H9 (cell line): Measurements from ENCODE around the gene SLTM. TPM values are rescaled to one million over a fixed set of nuclear protein-coding genes. Genes with fewer than 3 reads are reported as not detected.

ENCODE experiments used
- DNase-seq: peaks from one replicate; pipeline ENCODE4 v3.0.0-alpha.2; 2017
- H2AFZ ChIP-seq: one replicate; pipeline ENCODE4 v1.6.1; 2013; ENCODE audit warnings: mild to moderate bottlenecking, low read length, control low read depth, moderate library complexity
- H2AK5ac ChIP-seq: 2 replicates; pipeline ENCODE4 v1.6.1; 2013; ENCODE audit warnings: low read length, control low read depth, mixed read lengths; ENCODE audit not compliant: insufficient read length
- H2BK120ac ChIP-seq: one replicate; pipeline ENCODE4 v1.6.1; 2013; ENCODE audit warnings: low read depth, mild to moderate bottlenecking, low read length, control low read depth, inconsistent platforms; ENCODE audit not compliant: poor library complexity, severe bottlenecking
- H2BK12ac ChIP-seq: 2 replicates; pipeline ENCODE4 v1.6.1; 2013; ENCODE audit warnings: low read length, control low read depth, mixed read lengths, low read depth; ENCODE audit not compliant: insufficient read length
- H2BK15ac ChIP-seq: 2 replicates; pipeline ENCODE4 v1.6.1; 2013; ENCODE audit warnings: low read depth, low read length, control low read depth
- H2BK20ac ChIP-seq: one replicate; pipeline ENCODE4 v1.6.1; 2013; ENCODE audit warnings: low read depth, mild to moderate bottlenecking, low read length, control low read depth, inconsistent platforms; ENCODE audit not compliant: poor library complexity, severe bottlenecking
- H2BK5ac ChIP-seq: 2 replicates; pipeline ENCODE4 v1.6.1; 2013; ENCODE audit warnings: low read length, control low read depth, mixed read lengths; ENCODE audit not compliant: insufficient read length
- H3K14ac ChIP-seq: 2 replicates; pipeline ENCODE4 v1.6.1; 2013; ENCODE audit warnings: low read length, control low read depth; ENCODE audit not compliant: insufficient read depth
- H3K18ac ChIP-seq: 2 replicates; pipeline ENCODE4 v1.6.1; 2013; ENCODE audit warnings: low read depth, mild to moderate bottlenecking, mixed read lengths, low read length, control low read depth; ENCODE audit not compliant: insufficient read length
- H3K23ac ChIP-seq: 2 replicates; pipeline ENCODE4 v1.6.1; 2013; ENCODE audit warnings: low read length, control low read depth, mixed read lengths, low read depth; ENCODE audit not compliant: insufficient read length
- H3K23me2 ChIP-seq: 2 replicates; pipeline ENCODE4 v1.6.1; 2013; ENCODE audit warnings: low read depth, mild to moderate bottlenecking, mixed read lengths, low read length, control low read depth; ENCODE audit not compliant: insufficient read length, poor library complexity, severe bottlenecking
- H3K27ac ChIP-seq: 2 replicates; pipeline ENCODE4 v1.5.1; 2013; ENCODE audit warnings: low read length, control low read depth, mixed read lengths, low read depth; ENCODE audit not compliant: insufficient read length
- H3K27me3 ChIP-seq: 2 replicates; pipeline ENCODE4 v1.6.1; 2013; ENCODE audit warnings: low read length, control low read depth, inconsistent platforms; ENCODE audit not compliant: insufficient read depth
- H3K4ac ChIP-seq: 2 replicates; pipeline ENCODE4 v1.6.1; 2013; ENCODE audit warnings: low read depth, mild to moderate bottlenecking, control low read depth, inconsistent platforms, low read length, moderate library complexity
- H3K4me1 ChIP-seq: 2 replicates; pipeline ENCODE4 v1.6.1; 2013; ENCODE audit warnings: low read length, control low read depth, inconsistent platforms; ENCODE audit not compliant: insufficient read depth
- H3K4me2 ChIP-seq: 2 replicates; pipeline ENCODE4 v1.6.1; 2013; ENCODE audit warnings: low read length, control low read depth, mixed read lengths; ENCODE audit not compliant: insufficient read length, insufficient read depth
- H3K56ac ChIP-seq: 2 replicates; pipeline ENCODE4 v1.6.1; 2013; ENCODE audit warnings: low read depth, mild to moderate bottlenecking, mixed read lengths, low read length, control low read depth; ENCODE audit not compliant: insufficient read length
- H3K79me1 ChIP-seq: 2 replicates; pipeline ENCODE4 v1.6.1; 2013; ENCODE audit warnings: low read depth, mild to moderate bottlenecking, moderate library complexity, low read length, control low read depth, inconsistent platforms; ENCODE audit not compliant: insufficient read depth, poor library complexity, severe bottlenecking
- H3K79me2 ChIP-seq: 2 replicates; pipeline ENCODE4 v1.6.1; 2013; ENCODE audit warnings: low read length, control low read depth, inconsistent platforms; ENCODE audit not compliant: insufficient read depth
- H3K9ac ChIP-seq: 2 replicates; pipeline ENCODE4 v1.6.1; 2013; ENCODE audit warnings: low read length, control low read depth, mixed read lengths; ENCODE audit not compliant: insufficient read length; ENCODE audit errors: extremely low read depth
- H3K9me3 ChIP-seq: one replicate; pipeline ENCODE4 v1.6.1; 2013; ENCODE audit warnings: low read depth, low read length, inconsistent platforms; ENCODE audit not compliant: control insufficient read depth
- H3T11ph ChIP-seq: one replicate; pipeline ENCODE4 v1.6.1; 2013; ENCODE audit warnings: mild to moderate bottlenecking, low read length, control low read depth, inconsistent platforms
- H4K20me1 ChIP-seq: one replicate; pipeline ENCODE4 v1.6.1; 2013; ENCODE audit not compliant: control insufficient read depth, insufficient read length, insufficient read depth
- H4K5ac ChIP-seq: 2 replicates; pipeline ENCODE4 v1.6.1; 2013; ENCODE audit warnings: low read depth, mild to moderate bottlenecking, mixed read lengths, low read length, control low read depth; ENCODE audit not compliant: insufficient read length
- H4K8ac ChIP-seq: replicated peaks from 2 replicates; pipeline ENCODE4 v1.6.1; 2013; ENCODE audit warnings: low read length, control low read depth, mixed read lengths, low read depth; ENCODE audit not compliant: insufficient read length
- H4K91ac ChIP-seq: 2 replicates; pipeline ENCODE4 v1.6.1; 2013; ENCODE audit warnings: low read depth, mild to moderate bottlenecking, moderate library complexity, mixed read lengths, low read length, control low read depth; ENCODE audit not compliant: insufficient read length
- H3K27ac Mint-ChIP-seq, 3 experiments: 2 replicates in 2 of 3; 3 replicates in 1 of 3; pipeline ENCODE4 v1.8.0; 2020 to 2021; ENCODE audit warnings: mixed read lengths in 3 of 3, mild to moderate bottlenecking in 1 of 3, moderate library complexity in 1 of 3
- H3K27me3 Mint-ChIP-seq: 2 replicates; pipeline ENCODE4 v1.8.0; 2021; ENCODE audit warnings: low read depth, mild to moderate bottlenecking, moderate library complexity, mixed read lengths
- H3K36me3 Mint-ChIP-seq, 3 experiments: 2 replicates in 2 of 3; 3 replicates in 1 of 3; pipeline ENCODE4 v1.8.0; 2020 to 2021; ENCODE audit warnings: low read depth in 3 of 3, mixed read lengths in 3 of 3; ENCODE audit not compliant: insufficient read depth in 1 of 3
- H3K4me1 Mint-ChIP-seq, 2 experiments: 2 replicates each; pipeline ENCODE4 v1.8.0; 2020; ENCODE audit warnings: mixed read lengths in 2 of 2
- H3K4me3 Mint-ChIP-seq, 2 experiments: 2 replicates in 1 of 2; 3 replicates in 1 of 2; pipeline ENCODE4 v1.8.0; 2020 to 2021; ENCODE audit warnings: mild to moderate bottlenecking in 2 of 2, mixed read lengths in 2 of 2, moderate library complexity in 1 of 2
- H3K9me3 Mint-ChIP-seq, 2 experiments: 2 replicates in 1 of 2; 3 replicates in 1 of 2; pipeline ENCODE4 v1.8.0; 2020; ENCODE audit warnings: mild to moderate bottlenecking in 2 of 2, mixed read lengths in 2 of 2, moderate library complexity in 1 of 2
- WGBS: extraction: QIAGEN DNeasy Blood & Tissue Kit; methylation state at CpG from one replicate; pipeline ENCODE4 v1.1.7; 2013; ENCODE audit warnings: missing lambda C conversion rate, low lambda C conversion rate, mixed read lengths; ENCODE audit not compliant: insufficient read length; ENCODE audit errors: extremely low coverage; 5-methylcytosine and 5-hydroxymethylcytosine counted together
- total RNA-seq: library from RNA; stranded (reverse); gene quantifications from 2 replicates; pipeline ENCODE4 v1.2.1, GENCODE V29; 2021
- TF ChIP-seq, protein P1 (sequence below): fragments of 200-600 bp; sonication (generic); conservative IDR thresholded peaks from 3 replicates; pipeline ENCODE4 v1.8.0; 2021; ENCODE audit warnings: antibody characterized with exemption, mild to moderate bottlenecking

SLTM gene
- total RNA-seq, 1 experiment from 2014 or later, result 132 TPM

DNA sequence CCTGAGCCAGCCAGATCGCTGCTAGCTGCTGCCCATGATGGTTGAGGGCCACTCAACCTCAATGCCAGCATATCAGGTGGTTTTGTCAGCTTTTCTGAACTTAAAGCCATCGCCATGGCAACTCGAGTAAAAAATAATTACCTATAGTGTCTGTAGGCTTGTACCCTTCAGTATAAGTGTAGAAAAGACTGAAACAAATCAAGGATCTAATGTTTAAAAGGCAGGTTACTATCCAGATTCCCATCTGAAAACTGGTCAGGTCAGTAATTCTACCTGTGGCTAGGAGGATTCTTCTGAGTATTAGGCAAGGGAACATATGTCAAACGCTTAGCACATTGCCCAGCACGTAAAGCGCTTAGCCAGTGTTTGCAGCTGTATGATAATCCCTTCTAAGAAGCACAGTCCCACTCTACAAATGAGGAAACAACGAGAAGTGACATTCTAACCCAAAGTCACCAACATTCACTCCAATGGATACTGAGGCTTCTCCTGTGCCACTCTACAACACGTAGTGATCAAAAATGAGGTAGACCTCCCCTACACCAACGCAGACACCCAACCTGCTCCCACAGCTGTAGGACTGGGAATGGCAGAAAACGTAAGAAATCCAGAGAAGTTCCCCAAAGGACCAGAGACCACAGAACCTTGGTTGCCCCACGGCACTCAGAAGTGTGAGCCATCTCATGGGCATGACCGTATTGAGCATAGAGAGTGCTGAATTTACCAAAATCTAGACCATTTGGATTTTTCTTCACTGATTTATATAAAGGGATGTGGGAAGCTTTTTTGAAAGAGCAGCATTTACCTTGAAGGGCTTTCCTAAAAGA, 55.3 kb downstream of the SLTM start:
- Histone ChIP-seq H2BK5ac (no peak overlapping the region), H3K79me2 (no peaks in the 10 kb centered on the region), H4K5ac (no peak overlapping the region), H3K9ac (no peak overlapping the region), H3K23ac (no peak overlapping the region), H2AK5ac (no peak overlapping the region), H4K8ac (no peak overlapping the region), H4K20me1 (no peaks in the 10 kb centered on the region), H2BK20ac (no peak overlapping the region), H4K91ac (no peak overlapping the region), H3K4me2 (no peak overlapping the region), H2BK12ac (no peak overlapping the region), H3K4ac (no peak overlapping the region), H3K56ac (no peak overlapping the region), H3K4me1 (no peaks in the 10 kb centered on the region), H2BK15ac (no peak overlapping the region), H3K18ac (no peak overlapping the region), H3K27me3 (no peaks in the 10 kb centered on the region), H2AFZ (no peak overlapping the region), H3K79me1 (no peaks in the 10 kb centered on the region), H3K23me2 (no peaks in the 10 kb centered on the region), H3T11ph (no peak overlapping the region), H3K14ac (no peak overlapping the region), H2BK120ac (no peak overlapping the region), H3K27ac (no peak overlapping the region), H3K9me3 (no peaks in the 10 kb centered on the region)
- no peak for DNase-seq
- TF ChIP-seq, protein P1, sequence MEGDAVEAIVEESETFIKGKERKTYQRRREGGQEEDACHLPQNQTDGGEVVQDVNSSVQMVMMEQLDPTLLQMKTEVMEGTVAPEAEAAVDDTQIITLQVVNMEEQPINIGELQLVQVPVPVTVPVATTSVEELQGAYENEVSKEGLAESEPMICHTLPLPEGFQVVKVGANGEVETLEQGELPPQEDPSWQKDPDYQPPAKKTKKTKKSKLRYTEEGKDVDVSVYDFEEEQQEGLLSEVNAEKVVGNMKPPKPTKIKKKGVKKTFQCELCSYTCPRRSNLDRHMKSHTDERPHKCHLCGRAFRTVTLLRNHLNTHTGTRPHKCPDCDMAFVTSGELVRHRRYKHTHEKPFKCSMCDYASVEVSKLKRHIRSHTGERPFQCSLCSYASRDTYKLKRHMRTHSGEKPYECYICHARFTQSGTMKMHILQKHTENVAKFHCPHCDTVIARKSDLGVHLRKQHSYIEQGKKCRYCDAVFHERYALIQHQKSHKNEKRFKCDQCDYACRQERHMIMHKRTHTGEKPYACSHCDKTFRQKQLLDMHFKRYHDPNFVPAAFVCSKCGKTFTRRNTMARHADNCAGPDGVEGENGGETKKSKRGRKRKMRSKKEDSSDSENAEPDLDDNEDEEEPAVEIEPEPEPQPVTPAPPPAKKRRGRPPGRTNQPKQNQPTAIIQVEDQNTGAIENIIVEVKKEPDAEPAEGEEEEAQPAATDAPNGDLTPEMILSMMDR, result no peak
- H3K4me3 Mint-ChIP-seq, result no peak overlapping the region
- peak overlapping the region in 2 of 3 experiments; percentile 41 to 52; a peak in 4 of 7 replicates for H3K27ac Mint-ChIP-seq
- WGBS, result no CpG with 5 or more reads among the region's 12 CpGs
- H3K9me3 Mint-ChIP-seq, result no peaks in the 10 kb centered on the region
- no peaks in the 10 kb centered on the region for H3K27me3 Mint-ChIP-seq
- H3K4me1 Mint-ChIP-seq, result 0 out of 4 replicates have a peak, but pooled peaks cover 0 to 4% of the 10 kb centered on the region in 2 experiments
- peaks cover 33 to 65% (median 59%) of the 10 kb centered on the region in 3 experiments; a peak in 6 of 7 replicates for H3K36me3 Mint-ChIP-seq
